ENCODE measurements around the gene EIF3J.

Gene EIF3J

GRCh38 chr15:44570361-44570760, 33.4 kb downstream of the EIF3J start:
- no peak overlapping the region for H3K9ac ChIP-seq (ENCODE audit: low read length)
- H4K20me1 ChIP-seq (ENCODE audit: insufficient read depth, low read length): no peaks in the 10 kb centered on the region
- no peak overlapping the region for H3K4me3 ChIP-seq (ENCODE audit: low read length)
- TF ChIP-seq CTCF (IDR thresholded peaks at IDR 0.05; ENCODE audit: low read depth, low read length) (no peak), EZH2phosphoT487 (IDR thresholded peaks at IDR 0.05; ENCODE audit: low read depth) (no peak)
- peaks cover 35% of the 10 kb centered on the region for H3K36me3 ChIP-seq (replicated peaks; ENCODE audit: low read depth, low read length)
- no peak overlapping the region for H2AFZ ChIP-seq (ENCODE audit: low read depth, low read length)
- H3K27ac ChIP-seq (ENCODE audit: low read length): no peak overlapping the region
- no peaks in the 10 kb centered on the region for H3K9me3 ChIP-seq (ENCODE audit: insufficient read depth, low read length)
- no peak overlapping the region for H3K4me2 ChIP-seq (ENCODE audit: low read length)
- H3K27me3 ChIP-seq (ENCODE audit: low read depth, low read length): no peaks in the 10 kb centered on the region
- no peaks in the 10 kb centered on the region for H3K4me1 ChIP-seq (ENCODE audit: low read length)
- no peaks in the 10 kb centered on the region for H3K79me2 ChIP-seq (ENCODE audit: low read length)

- Histone ChIP-seq H3K27ac (ENCODE audit: low read length) (no peak overlapping the region), H3K79me2 (ENCODE audit: low read length) (no peaks in the 10 kb centered on the region), H3K9ac (ENCODE audit: low read length) (no peak overlapping the region), H3K4me2 (ENCODE audit: low read length) (no peak overlapping the region), H3K4me3 (ENCODE audit: low read length) (no peak overlapping the region), H3K36me3 (replicated peaks; ENCODE audit: low read depth, low read length) (peaks cover 17% of the 10 kb centered on the region), H3K27me3 (ENCODE audit: low read depth, low read length) (no peaks in the 10 kb centered on the region), H2AFZ (ENCODE audit: low read depth, low read length) (no peak overlapping the region), H4K20me1 (ENCODE audit: insufficient read depth, low read length) (no peaks in the 10 kb centered on the region), H3K9me3 (ENCODE audit: insufficient read depth, low read length) (no peaks in the 10 kb centered on the region), H3K4me1 (ENCODE audit: low read length) (no peaks in the 10 kb centered on the region)
- TF ChIP-seq EZH2phosphoT487 (IDR thresholded peaks at IDR 0.05; ENCODE audit: low read depth): no peak
- no peak for TF ChIP-seq CTCF (IDR thresholded peaks at IDR 0.05; ENCODE audit: low read depth, low read length)
Measured at GRCh38 chr15:44573386-44573785, 36.4 kb downstream of the EIF3J start.

- H3K27me3 ChIP-seq (ENCODE audit: low read depth, low read length): no peaks in the 10 kb centered on the region
- H2AFZ ChIP-seq (ENCODE audit: low read depth, low read length): no peak overlapping the region
- H3K79me2 ChIP-seq (ENCODE audit: low read length): no peaks in the 10 kb centered on the region
- no peaks in the 10 kb centered on the region for H4K20me1 ChIP-seq (ENCODE audit: insufficient read depth, low read length)
- no peak overlapping the region for H3K27ac ChIP-seq (ENCODE audit: low read length)
- H3K9me3 ChIP-seq (ENCODE audit: insufficient read depth, low read length): no peaks in the 10 kb centered on the region
- H3K4me1 ChIP-seq (ENCODE audit: low read length): 0 out of 2 replicates have a peak, but pooled peaks cover 2% of the 10 kb centered on the region
- no peak overlapping the region for H3K9ac ChIP-seq (ENCODE audit: low read length)
- H3K36me3 ChIP-seq (replicated peaks; ENCODE audit: low read depth, low read length): peaks cover 18% of the 10 kb centered on the region
- H3K4me3 ChIP-seq (ENCODE audit: low read length): no peak overlapping the region
- H3K4me2 ChIP-seq (ENCODE audit: low read length): no peak overlapping the region
- TF ChIP-seq CTCF (IDR thresholded peaks at IDR 0.05; ENCODE audit: low read depth, low read length): no peak
- no peak for TF ChIP-seq EZH2phosphoT487 (IDR thresholded peaks at IDR 0.05; ENCODE audit: low read depth)
Measured at GRCh38 chr15:44574734-44575133, 37.8 kb downstream of the EIF3J start.

GRCh38 chr15:44580105-44580504, 43.2 kb downstream of the EIF3J start:
- Histone ChIP-seq H3K36me3 (replicated peaks; ENCODE audit: low read depth, low read length) (peaks cover 27% of the 10 kb centered on the region), H3K79me2 (ENCODE audit: low read length) (no peaks in the 10 kb centered on the region), H3K4me1 (ENCODE audit: low read length) (0 out of 2 replicates have a peak, but pooled peaks cover 2% of the 10 kb centered on the region), H2AFZ (ENCODE audit: low read depth, low read length) (no peak overlapping the region), H3K9ac (ENCODE audit: low read length) (no peak overlapping the region), H3K27me3 (ENCODE audit: low read depth, low read length) (no peaks in the 10 kb centered on the region), H3K4me3 (ENCODE audit: low read length) (no peak overlapping the region), H3K9me3 (ENCODE audit: insufficient read depth, low read length) (no peaks in the 10 kb centered on the region), H3K27ac (ENCODE audit: low read length) (no peak overlapping the region), H3K4me2 (ENCODE audit: low read length) (no peak overlapping the region), H4K20me1 (ENCODE audit: insufficient read depth, low read length) (no peaks in the 10 kb centered on the region)
- TF ChIP-seq EZH2phosphoT487 (IDR thresholded peaks at IDR 0.05; ENCODE audit: low read depth): no peak
- no peak for TF ChIP-seq CTCF (IDR thresholded peaks at IDR 0.05; ENCODE audit: low read depth, low read length)
